DMS114 treated with DMSO at 0.1 percent for 48 hours (cell line): Measurements from ENCODE around the gene ACTR5.
A peak's percentile ranks its signal among the peaks of the same experiment; 100 is the strongest.
"Not testable (repeated sequence)": the region's sequence is repeated elsewhere in the genome, so short reads cannot be mapped to it uniquely, and the experiment has no call there.

Source experiments
- DNase-seq: peaks from one replicate; lab custom pipeline; 2025; ENCODE audit not compliant: unreplicated experiment; lab: John Stamatoyannopoulos, UW

Gene ACTR5

GRCh38 chr20:38764567-38765318, 16.5 kb downstream of the ACTR5 start:
- no peak for DNase-seq

- DNase-seq = no peak
These were observed 17.8 kb downstream of the ACTR5 start for GRCh38 chr20:38766071-38766470.

GRCh38 chr20:38769376-38770295, 21.4 kb downstream of the ACTR5 start:
- no peak for DNase-seq

DNA sequence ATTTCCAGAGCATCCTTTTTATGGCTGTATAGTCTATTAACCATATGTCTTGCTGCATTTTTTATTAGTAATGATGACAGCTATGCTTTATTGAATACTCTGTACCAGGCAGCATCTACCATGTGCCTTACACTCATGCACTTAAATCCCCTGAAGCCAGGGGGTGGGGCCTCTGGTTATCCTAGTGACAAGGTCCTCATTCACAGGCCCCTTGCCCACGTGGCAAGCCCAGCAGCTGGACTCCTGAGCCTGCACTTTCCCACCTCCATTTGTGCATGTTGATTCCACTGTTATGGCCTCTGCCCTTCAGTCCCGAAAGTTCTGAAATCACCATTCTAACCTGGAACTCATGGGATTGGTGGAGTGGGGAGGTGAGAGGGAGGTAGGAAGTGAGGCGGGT, 22.3 kb downstream of the ACTR5 start:
- DNase-seq = no peak

DNA sequence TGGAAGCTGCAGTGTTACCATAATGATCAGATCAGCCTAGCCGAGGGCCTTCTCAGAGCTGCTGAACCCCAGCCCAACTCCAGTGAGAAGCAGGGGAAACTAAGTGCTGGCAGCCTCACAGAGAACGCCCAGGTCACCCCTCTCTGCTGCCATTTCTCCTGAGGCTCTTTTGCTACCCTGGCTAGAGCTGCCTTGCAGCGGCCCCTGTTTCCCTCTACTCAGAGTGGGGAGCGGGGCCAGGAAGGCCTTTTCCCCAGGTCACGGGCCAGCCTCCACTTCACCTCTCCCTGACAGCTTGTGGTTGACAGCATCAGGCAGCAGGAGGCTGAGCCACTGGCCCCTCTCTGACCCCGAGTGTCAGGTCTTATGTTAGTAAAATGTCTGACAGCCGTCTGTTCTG, 22.7 kb downstream of the ACTR5 start:
- no peak for DNase-seq

DNA sequence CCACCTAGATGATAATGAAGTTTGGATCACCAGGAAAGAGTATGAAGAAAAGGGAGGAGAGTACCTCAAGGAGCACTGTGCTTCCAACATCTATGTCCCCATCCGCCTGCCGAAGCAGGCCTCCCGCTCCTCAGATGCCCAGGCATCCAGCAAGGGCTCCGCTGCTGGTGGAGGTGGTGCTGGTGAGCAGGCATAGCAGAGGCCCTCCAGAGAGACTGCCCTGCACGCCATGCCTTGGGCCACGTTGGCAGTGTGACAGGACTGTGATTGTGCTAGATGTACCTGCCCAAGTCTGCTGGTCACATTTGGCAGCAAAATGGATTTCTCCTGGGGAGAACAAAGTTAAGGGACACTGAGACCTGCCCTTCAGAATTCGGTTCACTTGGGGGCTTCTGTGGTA, 23.4 kb downstream of the ACTR5 start:
- no peak for DNase-seq

DNA sequence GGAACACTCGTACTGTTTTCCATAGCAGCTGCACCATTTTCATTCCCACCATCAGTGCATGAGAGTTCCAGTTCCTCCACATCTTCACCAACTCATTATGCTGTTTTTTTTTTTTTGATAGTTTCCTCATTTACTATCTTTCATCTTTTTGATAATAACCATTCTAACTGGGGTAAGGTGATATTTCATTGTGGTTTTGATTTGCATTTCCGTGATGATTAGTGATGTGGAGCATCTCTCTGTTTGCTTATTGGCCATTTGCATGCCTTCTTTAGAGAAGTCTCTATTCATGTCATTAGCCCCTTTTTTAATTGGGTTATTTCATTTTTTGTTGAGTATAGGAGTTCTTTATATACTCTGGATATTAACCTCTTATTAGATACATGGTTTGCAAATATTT, 25.9 kb downstream of the ACTR5 start:
- no peak for DNase-seq

GRCh38 chr20:38776363-38776762, 28.1 kb downstream of the ACTR5 start:
- DNase-seq = no peak

- DNase-seq = no peak
These were observed 31.2 kb downstream of the ACTR5 start for GRCh38 chr20:38779247-38780097.

DNA sequence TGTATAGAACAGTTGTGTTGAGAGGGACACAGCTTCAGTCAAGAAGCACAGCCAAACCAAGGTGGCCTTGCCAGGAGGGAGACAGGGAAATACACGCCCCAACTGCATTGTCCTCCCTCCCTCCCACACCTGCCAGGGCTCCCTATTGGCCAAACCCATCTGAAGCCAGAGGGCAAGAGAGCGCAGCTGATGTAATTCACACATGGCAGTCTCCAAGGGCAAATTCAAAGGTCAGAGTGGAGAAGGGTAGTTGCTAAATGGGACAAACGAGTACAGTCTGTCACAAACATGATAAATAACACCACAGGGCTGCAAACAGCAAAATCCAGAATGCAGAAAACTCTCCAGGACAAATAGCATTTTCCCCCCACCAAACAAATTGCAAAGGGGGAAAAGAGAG, 34.0 kb downstream of the ACTR5 start:
- DNase-seq = no peak

GRCh38 chr20:38787870-38788269, 39.6 kb downstream of the ACTR5 start:
- DNase-seq = no peak

- no peak for DNase-seq
These were observed 41.4 kb downstream of the ACTR5 start for GRCh38 chr20:38789503-38790199.

GRCh38 chr20:38790200-38791053, 42.2 kb downstream of the ACTR5 start:
- peak; percentile 76 for DNase-seq

- no peak for DNase-seq
These were observed 43.0 kb downstream of the ACTR5 start for GRCh38 chr20:38791291-38791690.

DNA sequence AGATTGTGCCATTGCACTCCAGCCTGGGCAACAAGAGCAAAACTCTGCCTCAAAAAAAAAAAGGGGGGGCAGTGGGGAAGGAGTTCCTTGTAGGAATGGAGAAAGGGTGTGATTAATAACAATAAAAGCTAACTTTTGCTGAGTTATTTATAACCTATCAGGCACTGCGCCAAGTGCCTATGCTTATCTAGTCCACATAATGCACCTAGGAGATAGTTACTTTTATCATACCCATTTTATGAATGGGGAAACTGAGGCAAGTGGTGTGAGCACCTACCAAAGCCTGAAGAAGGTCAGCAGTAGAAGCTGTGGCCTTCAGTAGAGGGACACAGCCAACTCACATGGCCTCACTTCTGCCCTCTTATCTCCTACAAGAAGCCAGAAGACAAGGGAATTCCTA, 43.7 kb downstream of the ACTR5 start:
- DNase-seq = no peak

- DNase-seq = not testable (repeated sequence)
These were observed 45.8 kb downstream of the ACTR5 start for GRCh38 chr20:38794057-38794456.

- DNase-seq = no peak
These were observed 50.0 kb downstream of the ACTR5 start for GRCh38 chr20:38798266-38798665.

GRCh38 chr20:38799203-38799602, 50.9 kb downstream of the ACTR5 start:
- DNase-seq = no peak

- no peak for DNase-seq
These were observed 52.6 kb downstream of the ACTR5 start for GRCh38 chr20:38800882-38801281.

GRCh38 chr20:38804221-38804620, 56.0 kb downstream of the ACTR5 start:
- DNase-seq = no peak
